OCI-LY3 (cell line): ENCODE data around the gene PRSS33.

ENCODE experiments used
- EZH2phosphoT487 ChIP-seq: fragments of 200-600 bp; shearing (Covaris generic); IDR thresholded peaks from 2 replicates; pipeline ENCODE4 v1.6.1; 2018; ENCODE audit warnings: antibody characterized with exemption, mixed run types, low read depth
- TF ChIP-seq, protein P1 (sequence below): fragments of 200-600, 300-600 bp; sonication (generic); IDR thresholded peaks from 2 replicates; pipeline ENCODE4 v1.5.1; 2014; ENCODE audit warnings: antibody characterized with exemption, low read length, low read depth

DNA sequence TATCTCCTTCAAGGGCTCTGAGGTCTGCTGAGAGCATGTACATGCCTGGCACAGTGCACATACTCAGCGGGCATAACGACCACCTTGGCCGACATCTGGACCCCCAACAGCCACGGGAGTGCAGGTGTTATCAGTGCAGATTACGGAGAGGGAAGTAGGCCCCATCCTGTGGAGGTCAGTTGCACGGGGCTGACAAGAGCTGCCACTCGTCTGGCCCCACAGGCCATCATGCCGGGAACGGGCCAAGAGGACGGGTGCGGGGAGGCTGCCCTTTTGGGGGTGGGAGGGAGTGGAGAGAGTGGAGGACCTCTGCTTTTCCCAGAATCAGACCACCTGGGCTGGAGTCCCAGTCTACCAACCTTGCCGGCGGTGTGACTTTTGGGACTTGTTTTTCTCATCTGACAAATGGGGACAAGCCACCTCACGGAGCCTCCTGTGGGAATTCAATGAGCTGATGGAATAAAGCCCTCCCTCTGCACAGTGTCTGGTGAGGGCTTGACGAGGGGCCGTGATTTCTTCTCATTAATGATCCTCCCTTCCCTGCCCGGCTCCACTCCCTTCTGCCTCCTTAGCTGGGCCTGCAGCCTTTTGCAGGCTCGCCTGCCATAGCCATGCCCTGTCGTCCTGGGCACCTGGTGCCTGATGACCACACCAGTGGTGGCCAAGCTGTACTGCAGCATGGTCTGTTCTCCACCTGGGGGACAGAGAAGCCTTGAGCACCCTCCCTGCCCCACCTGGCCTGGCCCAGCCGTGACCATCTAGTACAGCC lies 4.6 kb downstream of the PRSS33 start:
- TF ChIP-seq, protein P1, sequence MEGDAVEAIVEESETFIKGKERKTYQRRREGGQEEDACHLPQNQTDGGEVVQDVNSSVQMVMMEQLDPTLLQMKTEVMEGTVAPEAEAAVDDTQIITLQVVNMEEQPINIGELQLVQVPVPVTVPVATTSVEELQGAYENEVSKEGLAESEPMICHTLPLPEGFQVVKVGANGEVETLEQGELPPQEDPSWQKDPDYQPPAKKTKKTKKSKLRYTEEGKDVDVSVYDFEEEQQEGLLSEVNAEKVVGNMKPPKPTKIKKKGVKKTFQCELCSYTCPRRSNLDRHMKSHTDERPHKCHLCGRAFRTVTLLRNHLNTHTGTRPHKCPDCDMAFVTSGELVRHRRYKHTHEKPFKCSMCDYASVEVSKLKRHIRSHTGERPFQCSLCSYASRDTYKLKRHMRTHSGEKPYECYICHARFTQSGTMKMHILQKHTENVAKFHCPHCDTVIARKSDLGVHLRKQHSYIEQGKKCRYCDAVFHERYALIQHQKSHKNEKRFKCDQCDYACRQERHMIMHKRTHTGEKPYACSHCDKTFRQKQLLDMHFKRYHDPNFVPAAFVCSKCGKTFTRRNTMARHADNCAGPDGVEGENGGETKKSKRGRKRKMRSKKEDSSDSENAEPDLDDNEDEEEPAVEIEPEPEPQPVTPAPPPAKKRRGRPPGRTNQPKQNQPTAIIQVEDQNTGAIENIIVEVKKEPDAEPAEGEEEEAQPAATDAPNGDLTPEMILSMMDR: no peak
- TF ChIP-seq EZH2phosphoT487: no peak
